IPS-11a (cell line): ENCODE data around the gene BTBD9.
"Not testable (repeated sequence)": the region's sequence is repeated elsewhere in the genome, so short reads cannot be mapped to it uniquely, and the experiment has no call there.

ENCODE experiments used
- H3K4me3 ChIP-seq: one replicate; pipeline ENCODE4 v1.5.1; 2013; ENCODE audit warnings: low read depth, low read length, control low read depth

The BTBD9 gene

DNA sequence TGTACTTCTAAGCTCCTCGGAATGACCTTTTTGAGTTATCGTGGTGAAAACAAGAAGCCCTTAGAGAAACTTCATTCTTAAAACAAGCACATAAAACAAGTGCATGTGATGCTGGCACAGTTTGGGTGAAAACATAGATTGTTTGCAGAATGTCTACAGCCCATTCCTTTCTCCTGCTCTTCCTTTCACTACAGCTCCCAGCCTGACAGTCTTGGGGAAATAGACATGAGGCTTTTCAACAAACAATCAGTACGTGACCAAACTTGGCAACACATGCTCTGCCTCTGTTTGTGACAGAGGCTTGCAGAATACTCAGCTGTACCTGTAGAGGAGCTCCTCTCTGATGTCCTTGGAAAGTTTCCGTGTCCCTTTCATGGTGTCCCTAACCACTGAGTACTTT lies 498.6 kb downstream of the BTBD9 start:
- H3K4me3 ChIP-seq = no peak overlapping the region

DNA sequence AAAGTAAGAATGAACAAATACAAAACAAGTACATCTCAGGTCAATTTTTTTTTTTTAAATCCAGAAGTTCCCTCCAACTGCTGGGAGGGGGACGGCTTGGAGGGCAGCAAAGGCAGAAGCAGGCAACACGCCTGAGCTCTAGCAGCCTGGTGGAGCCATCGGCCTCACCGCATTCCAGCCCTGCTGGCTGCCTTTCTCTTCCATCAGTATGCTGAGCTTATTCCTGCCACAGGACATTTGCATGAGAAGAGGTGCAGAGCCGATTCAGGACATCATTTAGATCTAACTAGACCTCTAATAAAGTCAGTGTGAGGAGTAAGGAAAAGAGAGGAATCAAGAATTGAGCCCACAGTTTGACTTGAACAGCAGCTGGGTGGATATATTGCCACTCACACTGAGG lies 501.4 kb downstream of the BTBD9 start:
- no peak overlapping the region for H3K4me3 ChIP-seq

DNA sequence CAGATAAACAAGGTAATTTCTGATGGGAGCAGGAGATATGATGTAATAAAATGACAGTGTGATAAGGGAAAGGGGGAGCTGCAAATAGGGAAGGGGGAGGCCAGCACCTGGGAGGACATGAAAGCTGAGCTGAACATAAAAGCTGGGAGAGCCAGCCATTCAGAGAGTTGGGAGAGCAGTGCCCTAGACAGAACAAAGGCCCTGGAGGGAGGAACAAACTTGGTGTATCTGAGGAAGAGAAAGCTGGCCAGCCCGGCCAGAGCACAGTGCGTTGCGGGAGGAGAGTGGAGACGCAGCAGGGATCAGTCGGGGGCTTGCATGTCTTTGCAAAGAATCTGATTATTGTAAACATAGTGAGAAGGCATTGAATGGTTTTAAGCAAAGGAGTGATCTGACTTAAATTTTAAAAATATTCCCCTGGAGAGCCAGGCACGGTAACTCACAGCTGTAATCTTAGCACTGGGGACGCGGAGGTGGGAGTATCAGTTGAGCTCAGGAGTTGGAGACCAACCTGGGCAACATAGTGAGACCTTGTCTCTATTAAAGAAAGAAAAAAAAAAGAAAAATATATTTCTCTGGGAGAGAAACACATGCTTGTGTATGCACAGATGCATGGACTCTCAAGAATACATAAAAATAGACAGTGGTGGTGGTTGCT lies 502.0 kb downstream of the BTBD9 start:
- H3K4me3 ChIP-seq = no peak overlapping the region

DNA sequence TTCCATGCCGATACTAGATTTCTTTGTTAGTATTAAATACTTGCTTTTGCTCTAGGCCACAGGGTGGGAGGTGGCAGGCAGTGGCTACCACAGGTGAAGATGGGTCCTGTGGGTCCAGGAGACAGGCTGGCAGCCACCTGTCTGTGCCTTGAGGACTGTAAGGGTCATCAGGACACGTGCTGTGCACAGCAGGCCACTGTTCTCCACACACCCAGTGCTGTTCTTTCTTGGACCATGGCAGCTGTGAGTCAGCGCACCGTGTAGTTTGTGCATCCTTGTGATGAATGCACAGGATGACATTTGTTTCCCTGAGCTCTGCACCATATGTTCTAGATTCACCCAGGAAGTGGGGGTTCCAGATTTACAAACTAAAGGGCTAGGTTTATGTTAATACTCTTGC lies 503.2 kb downstream of the BTBD9 start:
- H3K4me3 ChIP-seq = no peak overlapping the region

DNA sequence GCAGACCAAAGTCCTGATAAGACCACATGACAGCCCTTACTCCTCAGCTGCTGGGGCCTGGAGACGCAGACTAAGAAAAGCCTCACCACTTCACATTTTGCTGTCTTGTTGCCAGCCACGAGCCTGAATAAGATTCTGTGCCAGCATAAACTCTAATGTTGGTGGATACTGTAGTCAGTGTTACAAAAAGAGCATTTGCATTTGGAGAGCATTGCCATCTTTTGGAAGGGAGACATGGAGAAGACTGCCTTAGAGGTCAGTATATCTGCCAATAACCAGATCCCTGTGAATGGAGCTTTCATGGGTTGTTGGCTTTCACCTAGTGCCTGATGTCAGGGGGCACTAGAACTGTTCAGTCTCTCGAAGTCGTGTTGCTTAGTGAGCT lies 505.0 kb downstream of the BTBD9 start:
- no peak overlapping the region for H3K4me3 ChIP-seq

DNA sequence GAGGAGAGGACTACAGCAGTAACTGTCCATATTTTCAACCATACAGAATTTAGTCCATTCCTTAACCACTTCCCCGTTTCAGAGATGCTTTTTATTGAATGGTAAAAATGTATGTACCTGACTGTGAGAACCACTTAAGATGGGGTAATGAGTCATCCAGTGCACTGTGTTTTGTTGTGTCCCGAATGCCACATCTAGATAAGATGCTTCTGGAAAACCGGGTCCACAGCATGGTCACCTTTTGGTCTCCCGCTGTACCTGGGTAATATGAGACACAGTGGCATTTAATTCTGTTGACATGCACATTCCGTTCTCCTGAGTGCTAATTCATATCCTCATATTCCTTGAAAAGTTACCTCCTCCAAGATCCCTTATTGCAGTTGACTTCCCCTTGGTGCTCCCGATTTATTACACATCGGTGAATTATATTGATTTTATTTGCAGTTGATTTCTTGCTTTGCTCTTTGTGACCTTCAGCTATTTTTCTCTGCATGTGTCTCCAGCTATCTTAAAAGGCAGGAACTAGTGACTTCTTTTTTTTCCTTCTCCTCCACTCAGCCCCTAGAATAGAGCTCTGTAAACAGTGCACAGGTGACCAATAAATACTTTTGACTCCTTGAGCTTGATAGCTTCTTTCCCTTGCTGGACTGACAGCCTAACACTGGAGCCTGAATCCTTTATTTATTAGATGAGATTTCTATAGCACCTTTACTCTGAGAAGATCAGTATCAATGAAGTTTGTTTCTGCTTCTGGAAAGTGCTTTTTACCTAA lies 505.6 kb downstream of the BTBD9 start:
- H3K4me3 ChIP-seq = no peak overlapping the region

DNA sequence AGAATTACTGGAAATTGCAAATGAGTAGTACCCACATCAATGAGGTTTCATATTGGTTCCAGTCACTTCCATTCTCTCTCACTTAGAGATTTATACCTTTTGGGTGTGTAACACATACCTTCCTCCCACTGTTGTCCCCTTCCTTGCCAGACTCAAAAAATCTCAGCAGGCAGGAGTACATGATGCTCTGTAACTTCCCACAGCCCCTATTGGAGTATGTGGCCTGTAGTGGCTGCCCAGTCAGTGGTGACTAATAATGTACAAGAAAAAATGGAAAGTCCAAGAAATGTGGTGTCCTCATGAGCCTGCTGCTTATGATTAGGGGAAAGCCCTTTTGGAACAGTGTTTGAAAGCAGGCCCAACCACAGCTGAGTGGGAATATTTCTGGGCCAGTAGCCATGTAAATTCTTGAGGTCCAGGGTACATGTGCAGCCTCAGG lies 508.2 kb downstream of the BTBD9 start:
- no peak overlapping the region for H3K4me3 ChIP-seq

DNA sequence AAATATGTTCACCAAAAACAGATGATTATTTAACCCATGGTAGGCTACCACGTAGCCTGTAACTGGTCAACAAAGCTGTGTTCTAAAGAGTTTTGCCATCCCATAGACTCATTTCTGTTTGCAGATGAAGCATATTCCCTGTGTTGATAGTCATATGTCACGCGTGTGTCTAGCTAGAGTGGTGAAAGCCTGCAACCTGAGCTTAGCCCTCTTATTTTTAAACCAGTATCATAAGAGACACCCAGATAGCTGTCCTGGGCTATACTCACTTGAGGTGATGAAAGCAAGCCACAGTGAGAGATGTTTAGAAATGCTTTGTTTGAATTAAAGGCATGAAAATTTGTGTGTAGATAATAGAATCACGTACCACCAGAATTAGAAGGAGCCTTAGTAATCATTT lies 512.4 kb downstream of the BTBD9 start:
- H3K4me3 ChIP-seq = no peak overlapping the region

DNA sequence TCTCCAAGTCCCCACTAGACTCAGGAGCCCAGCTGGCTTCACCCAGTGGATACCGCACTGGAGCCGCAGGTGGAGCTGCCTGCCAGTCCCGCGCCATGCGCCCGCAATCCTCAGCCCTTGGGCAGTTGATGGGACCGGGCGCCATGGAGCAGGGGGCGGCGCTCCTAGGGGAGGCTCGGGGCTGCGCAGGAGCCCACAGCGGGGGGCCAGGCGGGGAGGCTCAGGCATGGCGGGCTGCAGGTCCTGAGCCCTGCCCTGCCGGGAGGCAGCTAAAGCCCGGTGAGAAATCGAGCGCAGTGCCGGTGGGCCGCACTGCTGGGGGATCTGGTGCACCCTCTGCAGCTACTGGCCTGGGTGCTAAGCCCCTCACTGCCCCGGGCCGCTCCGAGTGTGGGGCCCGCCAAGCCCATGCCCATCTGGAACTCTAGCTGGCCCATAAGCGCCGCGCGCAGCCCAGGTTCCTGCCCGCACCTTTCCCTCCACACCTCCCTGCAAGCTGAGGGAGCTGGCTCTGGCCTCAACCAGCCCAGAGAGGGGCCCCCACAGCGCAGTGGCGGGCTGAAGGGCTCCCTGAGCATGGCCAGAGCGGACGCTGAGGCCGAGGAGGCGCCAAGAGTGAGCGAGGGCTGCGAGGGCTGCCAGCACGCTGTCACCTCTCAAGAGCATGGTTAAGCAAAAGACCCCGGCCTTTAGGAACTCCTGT lies 515.4 kb downstream of the BTBD9 start:
- H3K4me3 ChIP-seq = not testable (repeated sequence)

DNA sequence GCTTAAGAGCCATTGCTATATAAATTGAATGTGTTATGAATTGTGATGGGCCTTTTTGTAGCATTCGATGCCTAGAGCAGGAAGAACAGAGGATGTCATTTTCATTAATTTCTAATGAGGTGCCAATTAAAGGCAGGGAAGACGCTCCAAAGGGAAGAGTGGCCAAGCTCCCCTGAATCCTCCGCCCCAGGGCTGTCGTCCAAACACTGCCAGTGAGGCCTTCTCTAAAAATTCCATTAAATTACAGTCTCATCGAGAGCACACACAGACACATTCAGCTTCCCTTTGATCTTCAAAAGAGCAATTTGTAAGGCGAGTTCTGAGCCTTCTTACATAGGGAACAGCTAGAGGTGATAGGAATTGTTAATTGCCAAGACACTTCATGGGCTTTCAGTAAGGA lies 520.2 kb downstream of the BTBD9 start:
- no peak overlapping the region for H3K4me3 ChIP-seq

DNA sequence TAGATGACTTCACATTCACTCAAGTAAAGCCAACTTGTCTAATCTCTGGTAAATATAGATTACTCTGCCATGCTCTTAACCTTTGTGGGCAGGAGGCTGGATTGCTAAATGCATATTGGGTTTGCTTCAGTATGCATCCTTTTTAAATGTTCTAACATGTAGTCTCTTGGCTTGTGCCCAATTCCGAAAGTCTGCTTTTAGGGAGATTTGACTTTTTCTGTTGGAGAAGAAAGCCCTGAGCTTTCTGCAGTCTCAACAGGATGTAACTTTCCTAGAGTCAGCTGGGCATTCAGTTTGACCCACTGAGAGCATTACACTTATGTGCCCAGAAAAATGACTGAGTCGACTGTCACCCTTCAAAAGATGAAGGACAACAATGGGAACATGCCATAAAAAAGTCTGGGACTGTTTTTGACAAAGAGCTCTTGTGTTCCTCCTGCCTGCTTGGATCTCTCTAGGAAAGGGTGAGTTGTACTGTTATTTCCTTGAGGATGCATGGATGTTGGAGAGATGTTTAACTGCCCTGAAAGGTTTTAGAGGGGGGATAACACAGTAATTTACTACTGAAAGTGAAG lies 520.9 kb downstream of the BTBD9 start:
- H3K4me3 ChIP-seq = no peak overlapping the region
